GM18505 (cell line): ENCODE results near the gene KRTAP10-8.
"Not testable (repeated sequence)": the region's sequence is repeated elsewhere in the genome, so short reads cannot be mapped to it uniquely, and the experiment has no call there.

Experiments used
- ATAC-seq: cut with Tn5 transposase; IDR thresholded peaks from one replicate; pipeline ENCODE4 v1.9.1; 2021; ENCODE audit not compliant: unreplicated experiment
- POLR2A ChIP-seq: IDR thresholded peaks from 4 replicates; pipeline ENCODE4 v1.6.1; 2011; ENCODE audit warnings: borderline replicate concordance; ENCODE audit not compliant: insufficient read depth, insufficient read length; ENCODE audit errors: extremely low read depth

KRTAP10-8 gene

DNA sequence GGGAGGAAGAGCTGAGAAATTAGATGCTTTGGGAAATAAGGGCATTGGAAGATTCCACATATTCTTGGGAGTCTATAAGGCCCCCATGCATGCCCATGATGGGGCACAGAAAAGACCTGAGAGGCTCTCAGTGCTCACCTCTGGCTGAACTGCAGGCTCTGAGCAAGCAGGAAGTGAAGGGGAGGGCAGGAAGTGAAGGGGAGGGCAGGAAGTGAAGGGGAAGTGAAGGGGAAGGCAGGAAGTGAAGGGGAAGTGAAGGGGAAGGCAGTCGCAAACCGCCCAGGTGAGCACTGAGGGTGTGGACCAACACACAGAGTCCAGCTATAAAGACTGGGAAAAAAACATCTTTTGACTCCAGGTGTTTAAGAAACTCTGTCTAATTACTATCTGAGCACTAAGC lies 18.6 kb downstream of the KRTAP10-8 start:
- TF ChIP-seq POLR2A, result no peak
- ATAC-seq, result no peak

DNA sequence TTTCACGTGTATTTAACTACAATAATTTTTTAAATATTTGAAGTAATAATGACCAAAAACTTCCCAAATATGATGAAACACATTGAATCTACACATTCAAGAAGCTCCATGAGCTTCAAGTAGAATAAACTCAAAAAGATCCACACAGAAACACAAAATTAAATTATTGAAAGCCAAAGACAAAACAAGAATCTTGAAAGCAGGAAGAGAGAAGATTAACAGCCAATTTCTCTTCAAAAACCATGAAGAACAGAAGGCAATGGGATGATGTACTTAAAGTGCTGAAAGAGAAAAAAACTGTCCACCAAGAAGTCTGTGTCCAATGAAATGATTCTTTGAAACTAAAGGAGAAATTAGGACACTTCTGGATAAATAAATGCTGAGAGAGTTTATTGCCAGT lies 20.2 kb downstream of the KRTAP10-8 start:
- ATAC-seq, result no peak
- no peak for TF ChIP-seq POLR2A

DNA sequence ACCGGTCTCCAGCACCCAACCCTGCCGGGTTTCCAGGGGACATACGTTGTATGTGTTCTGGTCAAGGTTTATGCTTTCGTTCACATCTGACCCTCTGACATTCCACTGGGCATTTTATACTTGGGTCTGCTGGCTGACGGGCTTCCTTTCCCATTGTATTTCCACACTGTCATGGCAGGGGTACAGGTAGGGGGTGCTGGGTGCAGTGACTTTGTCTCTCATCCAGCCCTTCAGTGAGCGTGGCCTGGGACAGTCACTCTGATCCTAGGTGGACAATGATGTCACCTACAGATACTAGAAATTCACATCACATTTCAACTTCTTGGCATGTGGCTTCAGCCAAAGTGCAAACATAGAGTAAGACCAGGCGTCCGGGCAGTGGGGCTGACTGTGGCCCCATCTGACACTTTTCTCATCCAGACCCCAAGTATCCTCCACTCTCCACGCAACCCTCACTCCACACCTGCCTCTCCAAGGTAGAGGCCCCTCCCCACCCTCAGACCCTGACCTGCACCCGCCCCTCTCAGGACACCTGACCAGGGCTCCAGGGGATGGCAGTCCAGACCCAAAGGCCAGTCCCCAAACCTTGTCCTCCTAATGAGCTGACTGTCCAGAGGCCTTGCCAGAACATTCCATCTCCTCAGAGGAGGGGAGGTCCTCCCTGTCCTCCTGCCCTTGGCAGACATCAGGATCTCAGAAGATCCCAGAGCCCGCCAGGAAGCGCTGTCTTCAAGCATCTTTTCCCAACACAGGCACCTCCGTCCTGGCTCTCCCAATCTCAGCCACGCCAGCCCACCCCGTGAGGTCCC lies 24.5 kb downstream of the KRTAP10-8 start:
- no peak for ATAC-seq
- no peak for TF ChIP-seq POLR2A

DNA sequence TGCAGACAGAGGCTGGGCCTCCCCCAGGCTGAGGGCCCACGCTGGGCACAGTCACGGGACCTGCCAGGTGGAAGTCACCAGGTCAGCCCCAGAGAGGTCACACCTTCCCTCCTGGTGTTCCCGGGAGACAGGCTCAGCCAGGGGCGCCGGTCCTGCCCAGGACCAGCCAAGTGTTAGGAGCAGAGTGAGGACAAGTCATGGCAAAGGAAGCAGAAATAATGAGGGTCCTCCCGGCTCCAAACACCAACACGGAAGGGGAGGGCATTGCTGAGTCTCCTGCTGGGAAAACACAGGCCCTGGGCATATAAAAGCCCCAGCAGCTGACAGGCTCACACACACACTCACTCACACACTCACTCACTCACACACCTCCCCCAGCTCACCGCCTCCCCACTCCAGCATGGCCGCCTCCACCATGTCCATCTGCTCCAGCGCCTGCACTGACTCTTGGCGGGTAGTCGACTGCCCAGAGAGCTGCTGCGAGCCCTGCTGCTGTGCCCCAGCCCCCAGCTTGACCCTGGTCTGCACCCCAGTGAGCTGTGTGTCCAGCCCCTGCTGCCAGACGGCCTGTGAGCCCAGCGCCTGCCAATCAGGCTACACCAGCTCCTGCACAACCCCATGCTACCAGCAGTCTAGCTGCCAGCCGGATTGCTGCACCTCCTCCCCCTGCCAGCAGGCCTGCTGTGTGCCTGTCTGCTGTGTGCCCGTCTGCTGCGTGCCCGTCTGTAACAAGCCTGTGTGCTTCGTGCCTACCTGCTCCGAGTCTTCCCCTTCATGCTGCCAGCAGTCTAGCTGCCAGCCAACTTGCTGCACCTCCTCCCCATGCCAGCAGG lies 25.4 kb downstream of the KRTAP10-8 start, which contains the start of gene KRTAP10-10:
Gene KRTAP10-10 (plus strand): TSS at position 339 of the 833 bp plus-strand sequence. CDS start 62 bp downstream, at position 401.
- TF ChIP-seq POLR2A, result no peak
- no peak for ATAC-seq

DNA sequence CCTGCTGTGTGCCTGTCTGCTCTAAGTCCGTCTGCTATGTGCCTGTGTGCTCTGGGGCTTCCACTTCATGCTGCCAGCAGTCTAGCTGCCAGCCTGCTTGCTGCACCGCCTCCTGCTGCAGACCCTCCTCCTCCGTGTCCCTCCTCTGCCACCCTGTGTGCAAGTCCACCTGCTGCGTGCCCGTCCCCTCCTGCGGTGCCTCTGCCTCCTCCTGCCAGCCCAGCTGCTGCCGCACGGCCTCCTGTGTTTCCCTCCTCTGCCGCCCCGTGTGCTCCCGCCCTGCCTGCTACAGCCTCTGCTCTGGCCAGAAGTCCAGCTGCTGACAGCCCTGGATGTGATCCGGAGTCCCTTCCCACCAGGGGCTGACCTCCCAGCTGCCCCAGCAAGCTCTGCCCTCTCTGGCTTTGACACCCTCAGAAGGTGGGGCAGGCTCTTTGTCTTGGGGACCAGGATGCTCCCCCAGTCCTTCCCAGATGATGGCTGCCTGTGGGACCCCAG lies 26.0 kb downstream of the KRTAP10-8 start:
- not testable (repeated sequence) for ATAC-seq

DNA sequence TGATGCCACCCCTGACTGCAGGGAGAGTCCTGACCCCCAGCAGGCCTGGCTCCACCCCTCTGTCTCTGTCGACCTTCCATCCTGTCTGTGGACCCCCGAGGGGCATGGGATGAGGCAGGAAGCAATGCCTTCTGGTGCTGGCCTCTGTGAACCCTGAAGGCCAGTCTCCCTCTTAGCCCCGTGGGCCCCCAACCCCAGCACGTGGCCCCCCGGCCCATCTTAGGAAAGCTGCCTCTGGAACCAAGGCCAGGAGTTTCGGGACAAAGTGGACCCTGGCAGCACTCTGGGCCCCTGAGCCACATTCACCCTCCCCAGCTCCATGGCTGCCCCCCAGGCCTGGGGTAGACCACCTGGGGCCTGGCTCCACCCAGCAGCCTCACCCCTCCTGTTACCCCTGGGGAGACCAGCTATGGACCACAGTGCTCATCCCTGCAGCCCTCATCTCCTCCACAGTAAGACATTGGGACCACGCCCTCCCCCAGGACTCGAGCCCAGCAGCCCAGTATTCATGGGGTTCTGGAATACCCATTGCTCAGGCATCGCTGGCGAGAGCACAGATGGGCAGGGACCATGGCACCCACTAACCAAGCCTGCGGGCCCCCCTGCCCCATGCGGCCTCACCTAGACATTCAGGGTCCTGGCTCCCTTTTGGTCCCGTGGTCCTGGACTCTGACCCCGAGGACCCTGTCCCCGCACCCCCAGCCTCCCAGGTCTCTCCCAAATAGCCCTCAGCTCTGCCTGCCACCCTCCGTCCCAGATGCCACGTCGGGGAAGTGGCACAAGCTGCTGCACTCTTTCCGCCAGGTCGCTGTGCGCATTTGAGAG lies 26.8 kb downstream of the KRTAP10-8 start:
- not testable (repeated sequence) for ATAC-seq

DNA sequence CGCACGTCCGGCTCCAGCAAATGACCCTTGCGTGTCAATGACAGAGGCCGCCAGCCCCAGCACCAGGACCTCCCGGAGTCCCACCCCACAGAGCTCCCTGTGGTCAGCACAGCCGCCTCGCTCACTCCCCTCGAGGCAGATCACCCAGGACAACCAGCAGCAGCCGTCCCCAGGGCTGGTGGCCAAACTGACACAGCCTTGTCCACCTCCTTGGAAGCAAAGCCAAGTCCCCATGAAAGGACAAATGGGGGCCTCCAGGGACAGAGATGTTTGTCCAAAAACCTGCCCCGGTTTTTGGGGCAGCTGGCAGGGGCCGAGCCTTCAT lies 27.4 kb downstream of the KRTAP10-8 start:
- no peak for TF ChIP-seq POLR2A
- no peak for ATAC-seq

DNA sequence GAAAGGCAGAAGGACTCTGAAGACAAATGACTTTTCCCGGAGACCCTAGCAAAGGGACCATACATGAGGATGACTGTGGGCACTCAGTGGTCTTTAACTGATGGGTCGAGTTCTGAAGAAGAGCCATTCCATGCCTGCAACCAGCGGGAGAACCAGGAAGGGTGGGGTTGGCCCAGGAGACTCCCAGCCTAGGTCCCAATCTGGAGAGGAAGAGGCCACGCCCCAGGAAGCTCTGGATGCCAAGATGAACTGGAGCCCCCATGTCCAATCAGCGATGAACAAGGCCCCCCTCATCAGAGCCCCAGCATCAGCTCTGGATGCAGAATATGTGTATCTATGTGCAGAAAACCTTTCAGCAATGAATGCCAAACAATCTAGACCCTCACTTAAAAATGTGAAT lies 28.9 kb downstream of the KRTAP10-8 start:
- TF ChIP-seq POLR2A, result no peak
- ATAC-seq, result no peak

DNA sequence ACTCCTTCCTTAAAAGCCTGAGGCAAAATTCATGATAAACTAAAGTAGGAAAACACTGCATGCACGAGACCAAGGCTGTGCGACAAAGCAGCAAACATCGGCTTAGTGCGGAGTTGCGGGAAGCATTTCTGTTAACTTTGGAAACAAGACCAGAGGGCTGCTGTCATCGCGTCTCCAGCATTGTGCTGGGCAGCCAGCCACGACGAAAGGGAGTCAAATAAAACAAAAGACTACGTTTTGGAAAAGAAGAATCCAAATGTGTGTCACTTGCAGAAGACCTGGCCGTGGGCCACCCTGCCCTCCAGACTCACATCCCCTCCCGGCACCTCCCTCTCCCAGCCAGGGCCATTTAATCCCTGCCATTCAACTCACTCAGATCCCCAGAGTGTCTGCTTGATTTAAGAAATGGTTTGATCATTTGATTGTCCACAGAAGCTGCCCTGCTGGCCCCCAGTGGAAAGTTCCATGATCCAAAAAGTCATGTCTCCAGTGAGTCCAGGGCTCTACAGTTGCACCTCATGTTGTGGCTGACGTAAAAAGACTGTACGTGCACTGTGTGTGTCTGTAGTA lies 31.9 kb downstream of the KRTAP10-8 start:
- TF ChIP-seq POLR2A, result no peak
- ATAC-seq, result no peak

DNA sequence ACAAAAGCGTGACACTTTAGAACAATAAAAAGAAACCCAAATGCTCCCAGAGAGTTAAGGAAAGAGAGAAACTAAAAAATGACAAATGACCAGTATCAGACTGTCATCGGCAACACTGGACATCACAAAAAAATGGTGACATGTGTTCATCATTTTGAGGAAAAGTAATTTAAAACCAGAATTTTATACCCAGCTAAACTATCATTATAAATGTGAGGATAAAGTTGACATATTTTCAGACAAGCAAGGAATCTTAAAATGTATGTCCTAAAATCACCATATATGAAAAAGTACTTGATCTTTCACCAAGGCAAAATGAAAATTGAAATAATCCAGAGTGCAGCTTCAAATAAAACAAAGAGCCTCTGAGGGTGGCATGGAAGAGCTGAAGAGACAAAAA lies 33.0 kb downstream of the KRTAP10-8 start:
- no peak for ATAC-seq
- TF ChIP-seq POLR2A, result no peak

DNA sequence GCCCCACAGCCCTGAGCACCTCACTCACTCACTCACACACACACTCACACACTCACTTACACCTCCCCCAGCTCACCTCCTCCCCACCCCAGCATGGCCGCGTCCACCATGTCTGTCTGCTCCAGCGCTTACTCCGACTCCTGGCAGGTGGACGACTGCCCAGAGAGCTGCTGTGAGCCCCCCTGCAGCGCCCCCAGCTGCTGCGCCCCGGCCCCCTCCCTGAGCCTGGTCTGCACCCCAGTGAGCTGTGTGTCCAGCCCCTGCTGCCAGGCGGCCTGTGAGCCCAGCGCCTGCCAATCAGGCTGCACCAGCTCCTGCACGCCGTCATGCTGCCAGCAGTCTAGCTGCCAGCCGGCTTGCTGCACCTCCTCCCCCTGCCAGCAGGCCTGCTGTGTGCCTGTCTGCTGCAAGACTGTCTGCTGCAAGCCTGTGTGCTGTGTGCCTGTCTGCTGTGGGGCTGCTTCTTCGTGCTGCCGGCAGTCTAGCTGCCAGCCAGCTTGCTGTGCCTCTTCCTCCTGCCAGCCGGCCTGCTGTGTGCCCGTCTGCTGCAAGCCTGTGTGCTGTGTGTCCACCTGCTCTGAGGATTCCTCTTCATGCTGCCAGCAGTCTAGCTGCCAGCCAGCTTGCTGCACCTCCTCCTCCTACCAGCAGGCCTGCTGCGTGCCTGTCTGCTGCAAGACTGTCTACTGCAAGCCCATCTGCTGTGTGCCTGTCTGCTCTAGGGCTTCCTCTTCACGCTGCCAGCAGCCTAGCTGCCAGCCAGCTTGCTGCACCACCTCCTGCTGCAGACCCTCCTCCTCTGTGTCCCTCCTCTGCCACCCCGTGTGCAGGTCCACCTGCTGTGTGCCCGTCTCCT lies 34.7 kb downstream of the KRTAP10-8 start, which contains the start of gene KRTAP10-11:
Gene KRTAP10-11 (plus strand): TSS at position 49 of the 856 bp plus-strand sequence. CDS start 45 bp downstream, at position 94.
- ATAC-seq, result not testable (repeated sequence)

DNA sequence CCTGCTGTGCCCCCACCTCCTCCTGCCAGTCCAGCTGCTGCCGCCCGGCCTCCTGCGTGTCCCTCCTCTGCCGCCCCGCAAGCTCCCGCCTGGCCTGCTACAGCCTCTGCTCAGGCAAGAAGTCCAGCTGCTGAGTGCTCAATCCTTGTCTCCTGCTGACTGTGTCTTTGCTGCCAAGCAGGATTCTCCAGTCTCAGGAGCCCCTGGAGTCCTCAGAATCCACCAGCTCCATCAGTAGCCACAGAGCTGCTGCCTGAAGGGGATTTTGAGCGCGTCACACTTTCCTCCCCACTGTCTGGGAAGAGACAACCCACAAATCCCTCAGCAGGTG lies 35.3 kb downstream of the KRTAP10-8 start:
- no peak for ATAC-seq
- no peak for TF ChIP-seq POLR2A
